K562 (cell line): ENCODE measurements around the gene RREB1. TPM values are rescaled to one million over a fixed set of nuclear protein-coding genes. Genes with fewer than 3 reads are reported as not detected.
A peak's percentile ranks its signal among the peaks of the same experiment; 100 is the strongest.

ENCODE experiments used
- CBX3 ChIP-seq, 2 experiments: IDR thresholded peaks; 1 replicate in 1 of 2; 2 replicates in 1 of 2; pipeline ENCODE4 v1.6.1; 2012; ENCODE audit warnings: inconsistent platforms in 2 of 2, low read length in 2 of 2, borderline replicate concordance in 1 of 2, control low read depth in 1 of 2
- ELF4 ChIP-seq: fragments of 450-650 bp; formaldehyde crosslinking; IDR thresholded peaks from 2 replicates; pipeline ENCODE4 v1.4.0; 2022; ENCODE audit warnings: missing genetic modification characterization
- HDGF ChIP-seq: fragments of 450-650 bp; IDR thresholded peaks from 2 replicates; pipeline ENCODE4 v1.6.1; 2016
- HES1 ChIP-seq: fragments of 450-650 bp; IDR thresholded peaks from 2 replicates; pipeline ENCODE4 v1.6.1; 2016; ENCODE audit warnings: low read depth, mild to moderate bottlenecking, moderate library complexity
- HSF4 ChIP-seq: fragments of 250-450 bp; sonication (Bioruptor Pico); IDR thresholded peaks from 2 replicates; pipeline ENCODE4 v2.1.2; 2022; ENCODE audit warnings: mild to moderate bottlenecking, moderate library complexity, borderline replicate concordance
- KHSRP ChIP-seq: fragments of 450-650 bp; IDR thresholded peaks from 2 replicates; pipeline ENCODE4 v1.6.1; 2017
- MBD1 ChIP-seq: fragments of 250-450 bp; sonication (Bioruptor Pico); IDR thresholded peaks from 2 replicates; pipeline ENCODE4 v1.8.0; 2022; ENCODE audit warnings: inconsistent platforms
- MITF ChIP-seq: IDR thresholded peaks from 2 replicates; pipeline ENCODE4 v1.6.1; 2014; ENCODE audit warnings: antibody characterized with exemption
- MYBL2 ChIP-seq, 2 experiments: fragments of 450-650 bp in 1 of 2; sonication (generic) in 1 of 2; formaldehyde crosslinking in 1 of 2; IDR thresholded peaks; 2 replicates each; pipeline versions ENCODE4 v1.6.1 to v1.8.1; 2017 to 2022; ENCODE audit warnings: borderline replicate concordance in 1 of 2, inconsistent platforms in 1 of 2, low read depth in 1 of 2, mild to moderate bottlenecking in 1 of 2, missing genetic modification reagents in 1 of 2, moderate library complexity in 1 of 2
- NR2C1 ChIP-seq, 2 experiments: fragments of 450-650 bp; IDR thresholded peaks; 2 replicates each; pipeline ENCODE4 v1.6.1; 2017; ENCODE audit warnings: mild to moderate bottlenecking in 2 of 2, antibody characterized with exemption in 1 of 2, inconsistent platforms in 1 of 2, missing compliant biosample characterization in 1 of 2, missing genetic modification characterization in 1 of 2
- NR3C1 ChIP-seq: sonication (generic); formaldehyde crosslinking; IDR thresholded peaks from 2 replicates; pipeline ENCODE4 v1.8.1; 2022; ENCODE audit warnings: missing genetic modification reagents
- PHB2 ChIP-seq: fragments of 450-650 bp; IDR thresholded peaks from 2 replicates; pipeline ENCODE4 v1.6.1; 2017; ENCODE audit warnings: low read depth
- PHF8 ChIP-seq: fragments of 200-600 bp; sonication (generic); IDR thresholded peaks from 2 replicates; pipeline ENCODE4 v1.6.1; 2012; ENCODE audit warnings: mixed run types, mild to moderate bottlenecking, inconsistent platforms, low read length, moderate library complexity, borderline replicate concordance
- RBM34 ChIP-seq: fragments of 200-400 bp; formaldehyde crosslinking; IDR thresholded peaks from 2 replicates; pipeline ENCODE4 v1.6.1; 2018; ENCODE audit warnings: low read length, borderline replicate concordance; ENCODE audit not compliant: insufficient read depth
- SMAD1 ChIP-seq: fragments of 150-350 bp; IDR thresholded peaks from 2 replicates; pipeline ENCODE4 v1.6.1; 2014; ENCODE audit warnings: low read length, low read depth; ENCODE audit not compliant: partially characterized antibody
- TEAD4 ChIP-seq, 2 experiments: sonication (generic) in 1 of 2; formaldehyde crosslinking in 1 of 2; IDR thresholded peaks; 2 replicates each; pipeline versions ENCODE4 v1.6.1 to v1.8.0; 2012 to 2022; ENCODE audit warnings: borderline replicate concordance in 1 of 2, inconsistent platforms in 1 of 2, low read length in 1 of 2, mild to moderate bottlenecking in 1 of 2, missing genetic modification reagents in 1 of 2
- ZNF3 ChIP-seq: fragments of 250-450 bp; sonication (Bioruptor Pico); IDR thresholded peaks from 2 replicates; pipeline ENCODE4 v1.5.0; 2021; ENCODE audit warnings: mild to moderate bottlenecking, moderate library complexity
- ZNF354B ChIP-seq: fragments of 250-450 bp; sonication (Bioruptor Pico); IDR thresholded peaks from 2 replicates; pipeline ENCODE4 v1.4.0; 2020
- ZNF639 ChIP-seq, 2 experiments: fragments of 200-800 bp in 1 of 2; sonication (Bioruptor generic) in 1 of 2; sonication (generic) in 1 of 2; formaldehyde crosslinking in 1 of 2; IDR thresholded peaks in 1 of 2; conservative IDR thresholded peaks in 1 of 2; 2 replicates each; pipeline versions ENCODE4 v1.5.0 to v1.6.1; 2016 to 2020; ENCODE audit warnings: missing compliant biosample characterization in 1 of 2, missing genetic modification characterization in 1 of 2, missing genetic modification reagents in 1 of 2
- ZNF766 ChIP-seq: fragments of 200-800 bp; sonication (Bioruptor generic); conservative IDR thresholded peaks from 2 replicates; pipeline ENCODE4 v1.6.1; 2016; ENCODE audit warnings: missing genetic modification characterization, missing compliant biosample characterization
- polyA plus RNA-seq, 8 experiments: library from polyadenylated mRNA; depleted of rRNA in 4 of 8; stranded (reverse) in 5 of 8; unstranded in 3 of 8; fragments of >200 nt; fragmentation: Nextera tagmentation in 2 of 8; fragmentation: Illumina TruSeq in 1 of 8; extraction: Ambion mirVana in 2 of 8; extraction: Trizol in 1 of 8; gene quantifications; 2 replicates each; pipeline versions ENCODE4 v1.2.1 to v1.2.3, GENCODE V29; 2011 to 2014; ENCODE audit warnings: inconsistent platforms in 1 of 8, missing spikeins in 1 of 8
- total RNA-seq, 7 experiments: library from RNA; depleted of rRNA in 6 of 7; stranded (reverse); fragments of >200 nt in 6 of 7; fragmentation: Illumina TruSeq in 2 of 7; extraction: Trizol in 2 of 7; gene quantifications; 2 replicates each; pipeline versions ENCODE4 v1.2.1 to v1.2.3, GENCODE V29; 2011 to 2021; ENCODE audit warnings: low replicate concordance in 1 of 7

RREB1 gene
- total and polyA plus RNA-seq, 9 of the 15 experiments (the other 6 are each of a cell fraction or from before 2014, with no cell fraction given), result 3.3 to 64.2 (median 19.3) TPM

GRCh38 chr6:7198833-7199800, 91.4 kb downstream of the RREB1 start (continued):
- TF ChIP-seq PHF8 (peak; percentile 31; the same call in 1 of the 2 replicates), NR2C1 (IDR thresholded peaks at IDR 0.05) (no peak), NR2C1 (tag; IDR thresholded peaks at IDR 0.05) (peak; percentile 47), ZNF766 (CRISPR knock-in tag) (peak; percentile 65), MITF (no peak), CBX3 (IDR thresholded peaks at IDR 0.05; ENCODE audit: borderline replicate concordance in 1 of 2, low read length in 2 of 2) (peak in 1 of 2 experiments; percentile 64; a peak in 1 of 3 replicates), ZNF639 (CRISPR knock-in tag; conservative IDR thresholded peaks at IDR 0.05 in 1 of 2, IDR thresholded peaks at IDR 0.05 in 1 of 2) (peak in 1 of 2 experiments; percentile 84; a peak in 2 of 4 replicates), ZNF354B (CRISPR knock-in tag) (no peak), HES1 (0 out of 2 replicates have a peak, but pooled peaks have one; percentile 25), HDGF (peak; percentile 98), ELF4 (CRISPR knock-in tag) (peak; percentile 94; the same call in 1 of the 2 replicates), SMAD1 (peak; percentile 59), TEAD4 (IDR thresholded peaks at IDR 0.05; ENCODE audit: low read length) (peak; percentile 91), TEAD4 (CRISPR knock-in tag; IDR thresholded peaks at IDR 0.05; ENCODE audit: borderline replicate concordance) (no peak), MBD1 (CRISPR knock-in tag) (no peak), HSF4 (no peak), NR3C1 (no peak), KHSRP (no peak), ZNF3 (CRISPR knock-in tag) (0 out of 2 replicates have a peak, but pooled peaks have one; percentile 55), MYBL2 (IDR thresholded peaks at IDR 0.05; ENCODE audit: low read depth) (peak; percentile 80), MYBL2 (CRISPR knock-in tag; IDR thresholded peaks at IDR 0.05; ENCODE audit: borderline replicate concordance) (no peak), PHB2 (peak; percentile 60), RBM34 (no peak)
